IMR-90 (cell line): ENCODE measurements around the gene SOCS3. TPM values are rescaled to one million over a fixed set of nuclear protein-coding genes. Genes with fewer than 3 reads are reported as not detected.

ENCODE experiments used
- ATAC-seq: fragments of 200-7000 bp; cut with Tn5 transposase; 2 replicates; pipeline ENCODE4 v1.9.1; 2020; ENCODE audit warnings: low read depth, mild to moderate bottlenecking, moderate library complexity
- BruUV-seq: library from RNA; stranded (reverse); fragments of 400-500 nt; replicated peaks from 2 replicates; lab custom pipeline; 2021; lab: Mats Ljungman, UMichigan
- CTCF ChIA-PET: fragments of 300-600 bp; formaldehyde crosslinking; extraction: SDS; loops from one replicate; lab custom pipeline; 2021; ENCODE audit warnings: antibody characterized with exemption; lab: Yijun Ruan, JAX
- POLR2A ChIA-PET: fragments of 300-600 bp; sonication (Branson Sonifier 250); formaldehyde crosslinking; loops from one replicate; lab custom pipeline; 2022; ENCODE audit warnings: antibody characterized with exemption; ENCODE audit not compliant: unreplicated experiment; lab: Charles Lee
- DNase-seq: peaks from one replicate; pipeline ENCODE4 v3.0.0; 2013
- H2AFZ ChIP-seq: replicated peaks from 2 replicates; pipeline ENCODE3; 2013; ENCODE audit warnings: low read length, mild to moderate bottlenecking; ENCODE audit not compliant: poor library complexity
- H2AK5ac ChIP-seq: 2 replicates; pipeline ENCODE4 v1.6.1; 2013; ENCODE audit warnings: low read depth, low read length, inconsistent platforms
- H2AK9ac ChIP-seq: replicated peaks from 2 replicates; pipeline ENCODE3; 2013; ENCODE audit warnings: mild to moderate bottlenecking, low read depth, low read length, moderate library complexity; ENCODE audit not compliant: poor library complexity
- H2BK120ac ChIP-seq: 2 replicates; pipeline ENCODE4 v1.6.1; 2013; ENCODE audit warnings: low read depth, low read length, inconsistent platforms
- H2BK15ac ChIP-seq: 3 replicates; pipeline ENCODE4 v1.6.1; 2013; ENCODE audit warnings: low read depth, low read length, inconsistent platforms
- H2BK20ac ChIP-seq: 2 replicates; pipeline ENCODE4 v1.6.1; 2013; ENCODE audit warnings: low read depth, mild to moderate bottlenecking, inconsistent platforms, low read length, moderate library complexity
- H2BK5ac ChIP-seq: 2 replicates; pipeline ENCODE4 v1.6.1; 2013; ENCODE audit warnings: mild to moderate bottlenecking, low read depth, low read length, inconsistent platforms; ENCODE audit not compliant: poor library complexity, severe bottlenecking
- H3K14ac ChIP-seq: replicated peaks from 2 replicates; pipeline ENCODE4 v1.6.1; 2013; ENCODE audit warnings: low read depth, low read length, inconsistent platforms
- H3K18ac ChIP-seq: 2 replicates; pipeline ENCODE4 v1.6.1; 2013; ENCODE audit warnings: low read depth, low read length, control low read depth
- H3K23ac ChIP-seq: 2 replicates; pipeline ENCODE4 v1.6.1; 2013; ENCODE audit warnings: low read depth, low read length, inconsistent platforms
- H3K27ac ChIP-seq: 2 replicates; pipeline ENCODE4 v1.5.1; 2013; ENCODE audit warnings: mild to moderate bottlenecking, control low read depth, low read length; ENCODE audit not compliant: insufficient read depth
- H3K27me3 ChIP-seq: 2 replicates; pipeline ENCODE4 v1.6.1; 2013; ENCODE audit warnings: low read length; ENCODE audit not compliant: control insufficient read depth, insufficient read depth
- H3K36me3 ChIP-seq: 2 replicates; pipeline ENCODE4 v1.6.1; 2013; ENCODE audit warnings: low read length, mixed read lengths; ENCODE audit not compliant: control insufficient read depth, insufficient read depth
- H3K4ac ChIP-seq: 2 replicates; pipeline ENCODE4 v1.6.1; 2013; ENCODE audit warnings: low read depth, low read length, inconsistent platforms
- H3K4me1 ChIP-seq: 2 replicates; pipeline ENCODE4 v1.6.1; 2013; ENCODE audit warnings: low read length, mixed read lengths; ENCODE audit not compliant: control insufficient read depth, insufficient read depth
- H3K4me2 ChIP-seq: 2 replicates; pipeline ENCODE4 v1.6.1; 2013; ENCODE audit warnings: low read depth, mild to moderate bottlenecking, control low read depth, low read length, moderate library complexity
- H3K4me3 ChIP-seq: 2 replicates; pipeline ENCODE4 v1.5.1; 2013; ENCODE audit warnings: low read depth, mild to moderate bottlenecking, control low read depth, low read length, moderate library complexity; ENCODE audit not compliant: insufficient read depth
- H3K56ac ChIP-seq: 2 replicates; pipeline ENCODE4 v1.6.1; 2013; ENCODE audit warnings: low read length, inconsistent platforms; ENCODE audit not compliant: insufficient read depth; ENCODE audit errors: extremely low read depth
- H3K79me1 ChIP-seq, 2 experiments: 2 replicates each; pipeline ENCODE4 v1.6.1; 2013; ENCODE audit warnings: low read length in 2 of 2, inconsistent platforms in 1 of 2, low read depth in 1 of 2
- H3K9ac ChIP-seq: 2 replicates; pipeline ENCODE4 v1.6.1; 2013; ENCODE audit warnings: low read depth, low read length, control low read depth
- H3K9me1 ChIP-seq: 2 replicates; pipeline ENCODE4 v1.6.1; 2013; ENCODE audit warnings: low read length, inconsistent platforms; ENCODE audit not compliant: insufficient read depth
- H3K9me3 ChIP-seq: 2 replicates; pipeline ENCODE4 v1.6.1; 2013; ENCODE audit warnings: low read length; ENCODE audit not compliant: control insufficient read depth, insufficient read depth
- H4K20me1 ChIP-seq: 2 replicates; pipeline ENCODE4 v1.6.1; 2013; ENCODE audit warnings: low read length, inconsistent platforms; ENCODE audit not compliant: insufficient read depth
- H4K5ac ChIP-seq: 2 replicates; pipeline ENCODE4 v1.6.1; 2013; ENCODE audit warnings: mild to moderate bottlenecking, low read depth, low read length, control low read depth
- H4K8ac ChIP-seq, 2 experiments: 2 replicates each; pipeline ENCODE4 v1.6.1; 2013; ENCODE audit warnings: low read depth in 2 of 2, low read length in 2 of 2, control low read depth in 1 of 2, inconsistent platforms in 1 of 2
- H4K91ac ChIP-seq: 2 replicates; pipeline ENCODE4 v1.6.1; 2013; ENCODE audit warnings: low read depth, low read length, inconsistent platforms; ENCODE audit not compliant: insufficient read depth
- BHLHE40 ChIP-seq: fragments of 150-350 bp; IDR thresholded peaks from 2 replicates; pipeline ENCODE4 v1.6.1; 2016; ENCODE audit warnings: mild to moderate bottlenecking, low read depth, low read length
- CEBPB ChIP-seq: IDR thresholded peaks from 2 replicates; pipeline ENCODE4 v1.6.1; 2012; ENCODE audit warnings: low read depth, low read length, improper control_type of control experiment
- CHD1 ChIP-seq: IDR thresholded peaks from 2 replicates; pipeline ENCODE4 v1.6.1; 2012; ENCODE audit warnings: low read depth, low read length, improper control_type of control experiment
- FOS ChIP-seq: fragments of 150-350 bp; IDR thresholded peaks from 2 replicates; pipeline ENCODE4 v1.6.1; 2016; ENCODE audit warnings: low read depth, low read length
- MAFK ChIP-seq: IDR thresholded peaks from 2 replicates; pipeline ENCODE4 v1.6.1; 2012; ENCODE audit warnings: low read depth, low read length, improper control_type of control experiment
- MAZ ChIP-seq: IDR thresholded peaks from 2 replicates; pipeline ENCODE4 v1.6.1; 2012; ENCODE audit warnings: low read depth, mild to moderate bottlenecking, low read length, improper control_type of control experiment, moderate library complexity, borderline replicate concordance
- MXI1 ChIP-seq: IDR thresholded peaks from 2 replicates; pipeline ENCODE4 v1.6.1; 2012; ENCODE audit warnings: low read depth, mild to moderate bottlenecking, low read length, moderate library complexity, borderline replicate concordance
- NFE2L2 ChIP-seq: fragments of 150-350 bp; IDR thresholded peaks from 2 replicates; pipeline ENCODE4 v1.6.1; 2016; ENCODE audit warnings: low read depth, mild to moderate bottlenecking, low read length
- POLR2A ChIP-seq: IDR thresholded peaks from 2 replicates; pipeline ENCODE4 v1.6.1; 2012; ENCODE audit warnings: mild to moderate bottlenecking, low read depth, low read length
- RAD21 ChIP-seq: IDR thresholded peaks from 2 replicates; pipeline ENCODE4 v1.6.1; 2012; ENCODE audit warnings: low read length, improper control_type of control experiment
- RCOR1 ChIP-seq: IDR thresholded peaks from 2 replicates; pipeline ENCODE4 v1.6.1; 2012; ENCODE audit warnings: mild to moderate bottlenecking, low read length, improper control_type of control experiment; ENCODE audit not compliant: insufficient replicate concordance
- RFX5 ChIP-seq: IDR thresholded peaks from 2 replicates; pipeline ENCODE4 v1.8.0; 2012; ENCODE audit warnings: low read depth, mild to moderate bottlenecking, low read length, moderate library complexity
- SMC3 ChIP-seq: fragments of 150-350 bp; IDR thresholded peaks from 2 replicates; pipeline ENCODE4 v1.6.1; 2016; ENCODE audit warnings: low read depth, mild to moderate bottlenecking, antibody characterized with exemption, low read length, moderate library complexity
- USF2 ChIP-seq: fragments of 150-350 bp; IDR thresholded peaks from 2 replicates; pipeline ENCODE4 v1.6.1; 2017; ENCODE audit warnings: mild to moderate bottlenecking, antibody characterized with exemption, low read length, low read depth
- WGBS, 2 experiments: methylation state at CpG; one replicate each; pipeline versions ENCODE4 v1.1.5 to v1.1.7; 2013; ENCODE audit warnings: missing lambda C conversion rate in 2 of 2; ENCODE audit not compliant: insufficient read length in 1 of 2; ENCODE audit errors: extremely low coverage in 2 of 2; 5-methylcytosine and 5-hydroxymethylcytosine counted together
- dilution Hi-C: fragments of 300-500 bp; cut with HindIII; formaldehyde crosslinking; loops from one replicate; pipeline ENCODE4 v1.14.3; 2018; ENCODE audit warnings: low sequenced_read_pairs; ENCODE audit not compliant: unreplicated experiment
- in situ Hi-C: fragments of 300-500 bp; cut with MboI; formaldehyde crosslinking; loops from 3 replicates; pipeline ENCODE4 v1.14.3; 2019; ENCODE audit warnings: low sequenced_read_pairs, inconsistent platforms, mixed read lengths
- intact Hi-C: fragments of 100-400 bp; cut with micrococcal nuclease; formaldehyde crosslinking; loops from 2 replicates; pipeline ENCODE4 v1.10.0; 2022
- polyA plus RNA-seq, 3 experiments: library from polyadenylated mRNA; depleted of rRNA; stranded (reverse); fragments of >200 nt; gene quantifications; 2 replicates each; pipeline ENCODE4 v1.2.3, GENCODE V29; 2012; ENCODE audit warnings: low replicate concordance in 1 of 3
- total RNA-seq: library from RNA; depleted of rRNA; stranded (reverse); fragments of >200 nt; gene quantifications from 2 replicates; pipeline ENCODE4 v1.2.3, GENCODE V29; 2012
- TF ChIP-seq, protein P1 (sequence below): conservative IDR thresholded peaks from 2 replicates; pipeline ENCODE4 v1.5.1; 2012; ENCODE audit warnings: mild to moderate bottlenecking, low read depth, low read length, improper control_type of control experiment
- TF ChIP-seq, protein P2 (sequence below): fragments of 150-350 bp; IDR thresholded peaks from 2 replicates; pipeline ENCODE4 v1.6.1; 2016; ENCODE audit warnings: low read depth, mild to moderate bottlenecking, low read length, moderate library complexity, borderline replicate concordance

The SOCS3 gene
- total and polyA plus RNA-seq, 2 of the 4 experiments (the other 2 are of a cell fraction): 19.2 to 19.9 TPM

DNA sequence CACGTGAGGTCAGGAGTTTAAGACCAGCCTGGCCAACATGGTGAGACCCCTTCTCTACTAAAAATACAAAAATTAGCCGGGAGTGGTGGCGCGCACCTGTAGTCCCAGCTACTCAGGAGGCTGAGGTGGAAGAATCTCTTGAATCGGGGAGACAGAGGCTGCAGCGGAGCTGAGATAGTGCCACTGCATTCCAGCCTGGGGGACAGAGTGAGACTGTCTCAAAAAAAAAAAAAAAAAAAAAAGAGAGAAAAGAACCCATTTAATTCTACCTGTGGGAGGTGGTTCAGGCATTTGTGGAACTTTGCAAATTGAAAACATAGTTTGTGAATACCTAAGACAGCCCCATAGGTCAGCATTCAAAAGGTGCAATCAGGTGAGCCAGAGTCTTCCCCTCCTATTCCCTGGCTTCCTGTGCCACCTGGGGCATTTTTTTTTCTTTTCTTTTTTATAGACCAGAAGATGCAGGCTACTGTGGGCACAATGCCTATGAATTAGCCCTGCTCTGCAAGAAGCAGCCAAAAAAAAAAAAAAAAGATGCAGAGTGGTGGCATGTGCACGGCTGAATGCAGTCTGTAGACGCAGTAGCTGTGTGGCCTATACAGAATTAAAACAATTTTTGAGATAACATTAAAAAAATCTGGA is 9.1 kb upstream of the SOCS3 start:
- H4K20me1 ChIP-seq: no peaks in the 10 kb centered on the region
- no peak overlapping the region for H4K8ac ChIP-seq
- H3K9ac ChIP-seq: no peak overlapping the region
- H3K36me3 ChIP-seq: no peaks in the 10 kb centered on the region
- DNase-seq (no peak), ATAC-seq (no peak)
- H3K14ac ChIP-seq: no peak overlapping the region
- H3K9me3 ChIP-seq: no peaks in the 10 kb centered on the region
- no peak overlapping the region for H3K56ac ChIP-seq
- intact Hi-C loops (no loop called here), dilution Hi-C loops (no loop called here), in situ Hi-C loops (no loop called here)
- no peak overlapping the region for H2BK20ac ChIP-seq
- H2AK9ac ChIP-seq: no peak overlapping the region
- H3K9me1 ChIP-seq: no peaks in the 10 kb centered on the region
- H2BK15ac ChIP-seq: no peak overlapping the region
- H2AK5ac ChIP-seq: no peak overlapping the region
- H3K4me1 ChIP-seq: peaks cover 16% of the 10 kb centered on the region; the same call in 1 of the 2 replicates
- H3K23ac ChIP-seq: no peak overlapping the region
- no peak overlapping the region for H3K18ac ChIP-seq
- no peaks in the 10 kb centered on the region for H3K79me1 ChIP-seq
- no CpG with 5 or more reads among the region's 8 CpGs for WGBS, 2 experiments
- TF ChIP-seq POLR2A (no peak), MXI1 (no peak), FOS (no peak), SMC3 (no peak), RFX5 (no peak), MAFK (no peak), BHLHE40 (no peak), RAD21 (no peak), CEBPB (no peak), NFE2L2 (no peak), MAZ (no peak), CHD1 (no peak), USF2 (no peak), RCOR1 (no peak)
- TF ChIP-seq, protein P1, sequence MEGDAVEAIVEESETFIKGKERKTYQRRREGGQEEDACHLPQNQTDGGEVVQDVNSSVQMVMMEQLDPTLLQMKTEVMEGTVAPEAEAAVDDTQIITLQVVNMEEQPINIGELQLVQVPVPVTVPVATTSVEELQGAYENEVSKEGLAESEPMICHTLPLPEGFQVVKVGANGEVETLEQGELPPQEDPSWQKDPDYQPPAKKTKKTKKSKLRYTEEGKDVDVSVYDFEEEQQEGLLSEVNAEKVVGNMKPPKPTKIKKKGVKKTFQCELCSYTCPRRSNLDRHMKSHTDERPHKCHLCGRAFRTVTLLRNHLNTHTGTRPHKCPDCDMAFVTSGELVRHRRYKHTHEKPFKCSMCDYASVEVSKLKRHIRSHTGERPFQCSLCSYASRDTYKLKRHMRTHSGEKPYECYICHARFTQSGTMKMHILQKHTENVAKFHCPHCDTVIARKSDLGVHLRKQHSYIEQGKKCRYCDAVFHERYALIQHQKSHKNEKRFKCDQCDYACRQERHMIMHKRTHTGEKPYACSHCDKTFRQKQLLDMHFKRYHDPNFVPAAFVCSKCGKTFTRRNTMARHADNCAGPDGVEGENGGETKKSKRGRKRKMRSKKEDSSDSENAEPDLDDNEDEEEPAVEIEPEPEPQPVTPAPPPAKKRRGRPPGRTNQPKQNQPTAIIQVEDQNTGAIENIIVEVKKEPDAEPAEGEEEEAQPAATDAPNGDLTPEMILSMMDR: no peak
- TF ChIP-seq, protein P2, sequence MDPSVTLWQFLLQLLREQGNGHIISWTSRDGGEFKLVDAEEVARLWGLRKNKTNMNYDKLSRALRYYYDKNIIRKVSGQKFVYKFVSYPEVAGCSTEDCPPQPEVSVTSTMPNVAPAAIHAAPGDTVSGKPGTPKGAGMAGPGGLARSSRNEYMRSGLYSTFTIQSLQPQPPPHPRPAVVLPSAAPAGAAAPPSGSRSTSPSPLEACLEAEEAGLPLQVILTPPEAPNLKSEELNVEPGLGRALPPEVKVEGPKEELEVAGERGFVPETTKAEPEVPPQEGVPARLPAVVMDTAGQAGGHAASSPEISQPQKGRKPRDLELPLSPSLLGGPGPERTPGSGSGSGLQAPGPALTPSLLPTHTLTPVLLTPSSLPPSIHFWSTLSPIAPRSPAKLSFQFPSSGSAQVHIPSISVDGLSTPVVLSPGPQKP: no peak
- POLR2A ChIA-PET: interaction anchor here (0.6 kb wide), 1 partner anchor 473 kb away, joined by 5 read pairs; no protein-coding TSS in a partner anchor
- no TSS peak for BruUV-seq
- no peak overlapping the region for H2BK5ac ChIP-seq
- no peak overlapping the region for H4K5ac ChIP-seq
- H3K4me3 ChIP-seq: no peak overlapping the region
- no peak overlapping the region for H2AFZ ChIP-seq
- H3K27me3 ChIP-seq: no peaks in the 10 kb centered on the region
- CTCF ChIA-PET: interaction anchor here (1.4 kb wide), 1 partner anchor 118 kb away, joined by 3 read pairs; no protein-coding TSS in a partner anchor
- H3K4me2 ChIP-seq: no peak overlapping the region
- H4K91ac ChIP-seq: no peak overlapping the region
- H3K27ac ChIP-seq: no peak overlapping the region
- H2BK120ac ChIP-seq: no peak overlapping the region
- H3K4ac ChIP-seq: no peak overlapping the region
